Measurements from ENCODE around the gene APOB. TPM values are rescaled to one million over a fixed set of nuclear protein-coding genes. Genes with fewer than 3 reads are reported as not detected.

Gene APOB
- polyA plus RNA-seq, 2 of the 4 experiments (the other 2 are of a cell fraction): under 0.01 TPM; not detected in 1

GRCh38 chr2:21024722-21025389, 19.0 kb downstream of the APOB start:
- H3K27ac ChIP-seq: no peak overlapping the region
- H3K4me3 ChIP-seq: no peak overlapping the region
- no peak for TF ChIP-seq KDM1A (IDR thresholded peaks at IDR 0.05; ENCODE audit: low read depth)
- 0 out of 3 replicates have a peak, but pooled peaks have one; percentile 22 for TF ChIP-seq BCL3 (IDR thresholded peaks at IDR 0.05)
- TF ChIP-seq HOXB13 (CRISPR knock-in tag; IDR thresholded peaks at IDR 0.05; ENCODE audit: low read depth): no peak
- no peak for TF ChIP-seq CTCF (IDR thresholded peaks at IDR 0.05)
- POLR2A ChIA-PET: no interaction called here
- DNase-seq (ENCODE audit: low read depth in 1 of 2, low spot score in 1 of 2) (no peak), ATAC-seq (no peak), FAIRE-seq (no peak)
- H3K4me1 ChIP-seq: no peaks in the 10 kb centered on the region
- CTCF ChIA-PET: interaction anchor here (0.6 to 5.9 kb wide), 8 partner anchors 12 to 1058 kb away, joined by 3 to 52 read pairs (median 7); partner anchors contain the start of gene GDF7
- no peaks in the 10 kb centered on the region for H3K9me3 ChIP-seq
- 51% methylated on average over 7 of the region's 7 CpGs for WGBS (ENCODE audit: missing lambda C conversion rate)
- no peak overlapping the region for H3K4me2 ChIP-seq

- no peak overlapping the region for H3K27ac ChIP-seq
- no peaks in the 10 kb centered on the region for H3K9me3 ChIP-seq
- CTCF ChIA-PET: interaction anchor here (1.2 to 5.9 kb wide), 7 partner anchors 12 to 363 kb away, joined by 3 to 52 read pairs (median 5); no protein-coding TSS in a partner anchor
- no peak for ATAC-seq
- no peak overlapping the region for H3K4me2 ChIP-seq
- WGBS (ENCODE audit: missing lambda C conversion rate): 11% methylated on average over 5 of the region's 5 CpGs
- POLR2A ChIA-PET: no interaction called here
- no peak for FAIRE-seq
- TF ChIP-seq ATOH8 (CRISPR knock-in tag; IDR thresholded peaks at IDR 0.05; ENCODE audit: low read depth) (no peak), CHD2 (IDR thresholded peaks at IDR 0.05; ENCODE audit: low read length, partially characterized antibody) (no peak), KDM5A (IDR thresholded peaks at IDR 0.05) (no peak), FOSL2 (IDR thresholded peaks at IDR 0.05) (no peak), FOSL2 (CRISPR knock-in tag; IDR thresholded peaks at IDR 0.05) (no peak), FOXS1 (CRISPR knock-in tag; IDR thresholded peaks at IDR 0.05) (no peak), EP300 (IDR thresholded peaks at IDR 0.05) (no peak), CTCF (IDR thresholded peaks at IDR 0.05) (no peak), RARB (CRISPR knock-in tag; IDR thresholded peaks at IDR 0.05) (no peak), CBX8 (IDR thresholded peaks at IDR 0.05) (no peak), REST (IDR thresholded peaks at IDR 0.05) (no peak), MAX (IDR thresholded peaks at IDR 0.05) (no peak), BCL3 (IDR thresholded peaks at IDR 0.05) (no peak)
- H3K4me3 ChIP-seq: no peak overlapping the region
- DNase-seq (ENCODE audit: low read depth in 1 of 2, low spot score in 1 of 2): no peak
- no peaks in the 10 kb centered on the region for H3K4me1 ChIP-seq
Measured at GRCh38 chr2:21024198-21024597, 19.7 kb downstream of the APOB start.

Data from A549 (cell line).